HepG2 (cell line): ENCODE data around the gene ATP5F1E. TPM values are rescaled to one million over a fixed set of nuclear protein-coding genes. Genes with fewer than 3 reads are reported as not detected.
A peak's percentile ranks its signal among the peaks of the same experiment; 100 is the strongest.

ENCODE experiments used
- AHDC1 ChIP-seq: sonication (generic); formaldehyde crosslinking; IDR thresholded peaks from 2 replicates; pipeline ENCODE4 v1.5.1; 2020; ENCODE audit warnings: mild to moderate bottlenecking, missing genetic modification reagents, borderline replicate concordance
- BCL3 ChIP-seq: sonication (generic); formaldehyde crosslinking; IDR thresholded peaks from 2 replicates; pipeline ENCODE4 v1.5.1; 2020; ENCODE audit warnings: mild to moderate bottlenecking, missing genetic modification reagents, moderate library complexity
- CAMTA2 ChIP-seq: sonication (generic); formaldehyde crosslinking; IDR thresholded peaks from 2 replicates; pipeline ENCODE4 v1.4.0; 2020; ENCODE audit warnings: mild to moderate bottlenecking, missing genetic modification reagents, borderline replicate concordance
- CHD2 ChIP-seq: IDR thresholded peaks from 2 replicates; pipeline ENCODE4 v1.6.1; 2011; ENCODE audit warnings: low read depth, low read length, improper control_type of control experiment
- EHMT2 ChIP-seq: fragments of 200-600 bp; sonication (generic); IDR thresholded peaks from 2 replicates; pipeline ENCODE4 v1.7.0; 2017; ENCODE audit warnings: antibody characterized with exemption, low read depth, low read length, borderline replicate concordance
- NR2F6 ChIP-seq, 2 experiments: IDR thresholded peaks; 2 replicates each; pipeline ENCODE4 v1.6.1; 2016; ENCODE audit warnings: antibody characterized with exemption in 1 of 2, mild to moderate bottlenecking in 1 of 2
- U2AF2 ChIP-seq: fragments of 200-400 bp; formaldehyde crosslinking; IDR thresholded peaks from 2 replicates; pipeline ENCODE4 v1.6.1; 2017; ENCODE audit warnings: low read depth, mild to moderate bottlenecking, low read length
- ZNF687 ChIP-seq: sonication (generic); formaldehyde crosslinking; IDR thresholded peaks from 2 replicates; pipeline ENCODE4 v1.5.1; 2020; ENCODE audit warnings: mild to moderate bottlenecking, missing genetic modification reagents, moderate library complexity
- polyA plus RNA-seq, 8 experiments: library from polyadenylated mRNA; depleted of rRNA in 3 of 8; stranded (reverse) in 7 of 8; unstranded in 1 of 8; fragments of >200 nt; fragmentation: Illumina TruSeq in 4 of 8; extraction: Trizol in 4 of 8; gene quantifications; 2 replicates each; pipeline versions ENCODE4 v1.2.1 to v1.2.3, GENCODE V29; 2011 to 2016; ENCODE audit warnings: low read depth in 4 of 8, missing spikeins in 1 of 8, mixed read lengths in 1 of 8; ENCODE audit not compliant: insufficient read depth in 1 of 8
- total RNA-seq, 5 experiments: library from RNA; depleted of rRNA; stranded (reverse); fragments of >200 nt; fragmentation: Illumina TruSeq; extraction: Trizol; gene quantifications; 2 replicates each; pipeline ENCODE4 v1.2.3, GENCODE V29; 2016; ENCODE audit warnings: low read depth in 1 of 5
- TF ChIP-seq, protein P1 (sequence below): sonication (generic); formaldehyde crosslinking; IDR thresholded peaks from 2 replicates; pipeline ENCODE4 v1.8.0; 2022; ENCODE audit warnings: missing genetic modification reagents, low read depth, mild to moderate bottlenecking, borderline replicate concordance
- TF ChIP-seq, protein P2 (sequence below): IDR thresholded peaks from 2 replicates; pipeline ENCODE4 v1.6.1; 2016; ENCODE audit warnings: low read depth, control low read depth
- TF ChIP-seq, protein P3 (sequence below): IDR thresholded peaks from 2 replicates; pipeline ENCODE4 v1.6.1; 2012; ENCODE audit warnings: low read depth, low read length, improper control_type of control experiment
- TF ChIP-seq, protein P4 (sequence below): sonication (generic); formaldehyde crosslinking; IDR thresholded peaks from 2 replicates; pipeline ENCODE4 v1.4.0; 2020; ENCODE audit warnings: mild to moderate bottlenecking, missing genetic modification reagents

The ATP5F1E gene
- total and polyA plus RNA-seq, 2 of the 13 experiments (the other 11 are each of a cell fraction or from before 2014, with no cell fraction given): 121 to 134 TPM

DNA sequence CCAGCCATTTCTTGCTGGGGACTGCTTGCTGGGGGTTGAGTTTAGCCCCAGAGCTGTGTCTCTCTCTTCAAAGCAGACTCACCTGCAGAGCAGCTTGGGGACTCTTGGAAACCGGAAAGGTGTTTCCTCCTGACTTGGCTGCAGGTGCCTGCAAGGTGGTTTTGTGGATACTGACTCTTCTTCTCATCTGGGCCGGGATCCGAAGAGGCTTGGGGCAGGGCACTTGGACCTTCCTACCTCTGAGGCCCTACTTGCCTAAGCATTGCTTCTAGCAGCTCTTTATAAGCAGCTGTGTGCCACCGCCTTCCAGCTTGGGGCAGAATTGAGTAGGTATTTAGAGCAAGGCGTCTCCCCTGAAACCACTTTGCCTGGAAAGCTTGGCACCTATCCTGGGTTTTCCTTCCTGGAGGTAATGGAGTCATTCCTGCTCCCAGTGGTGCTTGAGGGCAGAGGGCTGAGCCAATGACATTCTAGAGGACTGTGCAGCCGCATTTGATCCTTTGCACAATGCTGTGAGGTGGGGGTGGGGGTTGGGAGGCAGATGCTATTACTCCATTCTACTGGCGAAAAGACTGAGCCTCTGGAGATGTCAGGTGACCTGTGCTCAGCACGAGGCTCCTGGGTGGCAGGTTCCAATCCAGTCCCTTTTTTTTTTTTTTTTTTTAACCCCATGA lies 21.7 kb downstream of the ATP5F1E start (continued):
- TF ChIP-seq ZNF687 (CRISPR knock-in tag) (peak; percentile 69), NR2F6 (IDR thresholded peaks at IDR 0.05) (no peak), NR2F6 (CRISPR knock-in tag; IDR thresholded peaks at IDR 0.05) (no peak; the same call in 1 of the 2 replicates), CAMTA2 (CRISPR knock-in tag) (no peak), U2AF2 (no peak), CHD2 (no peak), EHMT2 (no peak), AHDC1 (CRISPR knock-in tag) (no peak; the same call in 1 of the 2 replicates), BCL3 (CRISPR knock-in tag) (peak; percentile 38; the same call in 1 of the 2 replicates)
- TF ChIP-seq, protein P1, sequence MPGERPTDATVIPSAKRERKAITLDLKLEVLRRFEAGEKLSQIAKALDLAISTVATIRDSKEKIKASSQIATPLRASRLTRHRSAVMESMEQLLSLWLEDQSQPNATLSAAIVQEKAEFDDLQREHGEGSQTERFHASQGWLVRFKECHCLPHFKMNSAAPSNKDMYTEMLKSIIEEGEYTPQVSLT (CRISPR knock-in tag): no peak
- TF ChIP-seq, protein P2, sequence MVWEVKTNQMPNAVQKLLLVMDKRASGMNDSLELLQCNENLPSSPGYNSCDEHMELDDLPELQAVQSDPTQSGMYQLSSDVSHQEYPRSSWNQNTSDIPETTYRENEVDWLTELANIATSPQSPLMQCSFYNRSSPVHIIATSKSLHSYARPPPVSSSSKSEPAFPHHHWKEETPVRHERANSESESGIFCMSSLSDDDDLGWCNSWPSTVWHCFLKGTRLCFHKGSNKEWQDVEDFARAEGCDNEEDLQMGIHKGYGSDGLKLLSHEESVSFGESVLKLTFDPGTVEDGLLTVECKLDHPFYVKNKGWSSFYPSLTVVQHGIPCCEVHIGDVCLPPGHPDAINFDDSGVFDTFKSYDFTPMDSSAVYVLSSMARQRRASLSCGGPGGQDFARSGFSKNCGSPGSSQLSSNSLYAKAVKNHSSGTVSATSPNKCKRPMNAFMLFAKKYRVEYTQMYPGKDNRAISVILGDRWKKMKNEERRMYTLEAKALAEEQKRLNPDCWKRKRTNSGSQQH (CRISPR knock-in tag): no peak
- TF ChIP-seq, protein P3, sequence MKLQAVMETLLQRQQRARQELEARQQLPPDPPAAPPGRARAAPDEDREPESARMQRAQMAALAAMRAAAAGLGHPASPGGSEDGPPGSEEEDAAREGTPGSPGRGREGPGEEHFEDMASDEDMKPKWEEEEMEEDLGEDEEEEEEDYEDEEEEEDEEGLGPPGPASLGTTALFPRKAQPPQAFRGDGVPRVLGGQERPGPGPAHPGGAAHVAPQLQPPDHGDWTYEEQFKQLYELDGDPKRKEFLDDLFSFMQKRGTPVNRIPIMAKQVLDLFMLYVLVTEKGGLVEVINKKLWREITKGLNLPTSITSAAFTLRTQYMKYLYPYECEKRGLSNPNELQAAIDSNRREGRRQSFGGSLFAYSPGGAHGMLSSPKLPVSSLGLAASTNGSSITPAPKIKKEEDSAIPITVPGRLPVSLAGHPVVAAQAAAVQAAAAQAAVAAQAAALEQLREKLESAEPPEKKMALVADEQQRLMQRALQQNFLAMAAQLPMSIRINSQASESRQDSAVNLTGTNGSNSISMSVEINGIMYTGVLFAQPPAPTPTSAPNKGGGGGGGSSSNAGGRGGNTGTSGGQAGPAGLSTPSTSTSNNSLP: no peak
- TF ChIP-seq, protein P4, sequence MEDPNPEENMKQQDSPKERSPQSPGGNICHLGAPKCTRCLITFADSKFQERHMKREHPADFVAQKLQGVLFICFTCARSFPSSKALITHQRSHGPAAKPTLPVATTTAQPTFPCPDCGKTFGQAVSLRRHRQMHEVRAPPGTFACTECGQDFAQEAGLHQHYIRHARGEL: no peak
